ENCODE data around the gene FOXK2.

Gene FOXK2

GRCh38 chr17:82611140-82612058, 91.9 kb downstream of the FOXK2 start:
- H3K27ac ChIP-seq, result peak overlapping the region; percentile 11
- TF ChIP-seq CTCF (conservative IDR thresholded peaks at IDR 0.05; ENCODE audit: low read depth), result no peak
- ChIA-PET POLR2A (ENCODE audit: low non-redundant PET) (no interaction called here), CTCF (no interaction called here)
- DNase-seq (ENCODE audit: low spot score), result no peak

GRCh38 chr17:82613283-82614094, 94.0 kb downstream of the FOXK2 start:
- POLR2A ChIA-PET (ENCODE audit: low non-redundant PET), result no interaction called here
- DNase-seq (ENCODE audit: low spot score), result no peak
- CTCF ChIA-PET, result no interaction called here
- H3K27ac ChIP-seq, result peak overlapping the region; percentile 37
- TF ChIP-seq CTCF (conservative IDR thresholded peaks at IDR 0.05; ENCODE audit: low read depth), result no peak

- no peak for TF ChIP-seq CTCF (conservative IDR thresholded peaks at IDR 0.05; ENCODE audit: low read depth)
- peak overlapping the region; percentile 37 for H3K27ac ChIP-seq
- DNase-seq (ENCODE audit: low spot score), result no peak
- ChIA-PET POLR2A (ENCODE audit: low non-redundant PET) (no interaction called here), CTCF (no interaction called here)
Observed at GRCh38 chr17:82614095-82614631, 94.6 kb downstream of the FOXK2 start.

GRCh38 chr17:82615084-82616020, 95.8 kb downstream of the FOXK2 start:
- ChIA-PET CTCF (no interaction called here), POLR2A (ENCODE audit: low non-redundant PET) (no interaction called here)
- 0 out of 2 replicates have a peak, but pooled peaks have one; percentile 9 for TF ChIP-seq CTCF (conservative IDR thresholded peaks at IDR 0.05; ENCODE audit: low read depth)

GRCh38 chr17:82616021-82616711, 96.6 kb downstream of the FOXK2 start:
- DNase-seq (ENCODE audit: low spot score), result no peak
- ChIA-PET POLR2A (ENCODE audit: low non-redundant PET) (no interaction called here), CTCF (no interaction called here)
- no peak overlapping the region for H3K27ac ChIP-seq
- TF ChIP-seq CTCF (conservative IDR thresholded peaks at IDR 0.05; ENCODE audit: low read depth), result no peak

More at GRCh38 chr17:82615084-82616020, 95.8 kb downstream of the FOXK2 start:
- H3K27ac ChIP-seq, result no peak overlapping the region
- no peak for DNase-seq (ENCODE audit: low spot score)

All from RWPE1 (cell line).